ENCODE results near the gene PALLD.
A peak's percentile ranks its signal among the peaks of the same experiment; 100 is the strongest.

Gene PALLD

DNA sequence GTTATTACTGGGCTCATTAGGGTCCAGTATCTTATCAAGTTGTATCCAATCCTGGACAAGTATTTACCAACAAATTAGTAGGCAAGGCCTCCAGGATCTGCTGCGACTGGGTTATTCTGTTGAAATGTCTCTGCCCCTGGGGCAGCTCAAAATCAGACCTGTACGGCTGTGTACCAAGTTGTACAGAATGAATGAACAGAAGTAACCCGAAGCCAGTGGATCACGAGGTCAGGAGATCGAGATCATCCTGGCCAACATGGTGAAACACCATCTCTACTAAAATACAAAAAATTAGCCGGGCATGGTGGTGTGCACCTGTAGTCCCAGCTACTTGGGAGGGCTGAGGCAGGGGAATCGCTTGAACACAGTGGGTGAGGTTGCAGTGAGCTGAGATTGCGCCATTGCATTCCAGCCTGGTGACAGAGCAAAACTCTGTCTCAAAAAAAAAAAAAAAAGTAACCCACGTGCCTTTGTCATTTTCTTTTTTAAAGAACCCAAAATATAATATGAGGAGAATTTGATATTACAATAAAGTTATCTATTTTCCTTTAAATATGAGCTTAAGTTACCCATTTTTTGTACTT lies 385.9 kb downstream of the PALLD start:
- no peak for DNase-seq

DNA sequence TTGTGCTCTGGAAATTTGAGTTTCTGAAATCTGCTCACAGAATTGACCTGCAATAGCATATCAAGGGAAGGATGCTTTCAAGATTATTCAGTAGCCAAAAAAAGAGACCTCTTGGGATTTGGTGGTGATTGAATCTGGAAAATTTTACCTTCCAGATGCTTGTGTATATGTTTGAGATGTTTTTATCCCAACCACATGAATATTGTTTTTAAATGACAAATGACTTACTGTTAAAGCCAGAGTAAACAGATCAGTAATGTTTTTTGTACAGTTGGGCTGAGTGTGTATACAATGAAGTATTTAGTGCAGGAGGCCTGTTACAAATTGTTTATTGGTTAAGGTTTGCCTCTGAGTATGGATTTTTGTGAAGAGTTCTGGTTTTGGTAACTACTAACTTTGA lies 386.7 kb downstream of the PALLD start:
- no peak for DNase-seq

- DNase-seq, result no peak
These were observed 387.6 kb downstream of the PALLD start for GRCh38 chr4:168884251-168885124.

DNA sequence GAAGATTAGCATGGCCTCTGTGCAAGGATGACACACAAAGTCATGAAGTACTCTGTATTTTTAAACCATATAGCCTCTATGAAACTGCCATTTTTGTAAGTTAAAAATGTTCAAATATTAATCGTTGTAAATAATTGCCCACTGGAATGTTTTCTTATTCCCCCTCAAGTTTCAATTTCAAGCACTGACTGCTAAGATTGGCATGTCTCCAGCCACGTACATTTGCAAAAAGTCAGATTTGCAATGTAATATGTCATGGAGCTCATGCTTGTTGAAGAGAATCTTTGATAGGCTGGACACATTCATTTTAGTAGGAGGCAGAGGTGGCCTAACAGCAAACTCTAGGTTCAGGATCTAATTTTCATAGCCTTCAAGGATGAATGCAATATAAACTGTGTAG lies 388.5 kb downstream of the PALLD start:
- no peak for DNase-seq

DNA sequence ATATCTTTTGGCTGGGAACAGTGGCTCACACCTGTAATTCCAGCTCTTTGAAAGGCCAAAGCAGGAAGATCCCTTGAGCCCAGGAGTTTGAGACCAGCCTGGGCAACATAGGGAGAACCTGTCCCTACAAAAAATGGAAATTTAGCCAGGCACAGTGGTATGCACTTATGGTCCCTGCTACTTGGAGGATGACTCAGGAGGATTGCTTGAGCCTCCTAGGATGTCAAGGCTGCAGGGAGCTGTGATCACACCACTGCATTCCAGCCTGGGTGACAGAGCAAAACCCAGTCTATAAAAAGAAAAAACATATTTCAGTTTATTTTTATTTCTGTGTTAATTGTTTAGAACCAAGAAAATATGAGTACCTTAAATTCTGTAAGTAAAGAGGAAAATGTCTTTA lies 389.5 kb downstream of the PALLD start:
- DNase-seq, result no peak

- no peak for DNase-seq
These were observed 391.0 kb downstream of the PALLD start for GRCh38 chr4:168887809-168888208.

DNA sequence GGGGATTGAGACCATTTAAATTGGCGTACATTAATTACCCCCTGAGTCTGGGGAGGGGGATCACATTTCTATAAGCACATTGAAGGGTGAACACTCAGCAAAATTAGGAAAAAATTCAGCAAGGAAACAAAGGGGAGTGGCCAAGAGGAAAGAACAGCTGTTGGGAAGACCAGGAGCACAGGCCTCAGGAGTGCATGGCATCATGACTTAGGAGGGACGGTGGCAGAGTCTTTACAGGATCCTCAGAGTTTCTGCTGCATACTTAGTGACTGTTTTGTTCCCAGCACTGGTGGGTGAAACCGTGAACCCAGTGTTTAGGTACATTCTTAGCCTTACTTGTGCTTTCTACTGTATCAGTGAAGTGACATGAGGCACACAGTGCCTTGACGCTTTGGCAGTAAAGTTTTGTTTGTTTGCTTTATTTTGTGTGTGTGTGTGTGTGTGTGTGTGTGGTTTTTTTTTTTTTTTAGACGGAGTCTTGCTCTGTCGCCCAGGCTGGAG lies 391.9 kb downstream of the PALLD start:
- no peak for DNase-seq

DNA sequence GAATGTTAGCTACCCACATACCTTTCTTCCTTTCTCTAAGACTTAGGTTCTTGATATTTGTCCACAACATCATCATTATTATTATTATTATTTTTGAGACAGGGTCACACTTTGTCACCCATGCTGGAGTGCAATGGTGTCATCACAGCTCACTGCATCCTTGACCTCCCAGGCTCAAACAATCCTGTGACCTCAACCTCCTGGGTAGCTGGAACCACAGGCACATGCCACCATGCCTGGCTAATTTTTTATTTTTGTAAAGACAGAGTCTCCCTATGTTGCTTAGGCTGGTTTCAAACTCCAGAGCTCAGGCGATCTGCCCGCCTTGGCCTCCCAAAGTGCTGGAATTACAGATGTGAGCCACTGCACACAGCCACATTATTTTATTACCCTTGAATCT lies 394.2 kb downstream of the PALLD start:
- DNase-seq, result no peak

GRCh38 chr4:168891688-168892087 lies 394.8 kb downstream of the PALLD start:
- DNase-seq, result no peak

DNA sequence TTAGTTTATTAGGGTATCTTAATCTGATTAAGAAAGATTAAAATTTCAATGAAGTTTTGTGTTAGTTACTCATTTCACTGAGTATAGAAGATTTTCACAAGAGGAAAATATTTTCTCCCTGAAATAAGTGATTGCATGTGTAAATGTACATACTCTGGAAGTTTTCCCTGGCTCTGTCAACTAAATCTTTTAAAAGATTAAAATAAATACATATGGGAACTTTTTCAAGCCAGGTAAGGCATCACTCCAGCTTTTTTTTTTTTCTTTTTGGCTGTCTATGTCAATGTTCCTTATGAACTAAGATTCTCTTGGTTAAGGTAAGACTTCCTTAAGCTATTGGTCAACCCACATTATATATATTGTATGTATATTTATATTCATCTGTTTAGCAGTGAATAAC lies 395.6 kb downstream of the PALLD start:
- no peak for DNase-seq

- no peak for DNase-seq
These were observed 396.4 kb downstream of the PALLD start for GRCh38 chr4:168893205-168893604.

GRCh38 chr4:168893807-168894206 lies 397.0 kb downstream of the PALLD start:
- DNase-seq, result no peak

DNA sequence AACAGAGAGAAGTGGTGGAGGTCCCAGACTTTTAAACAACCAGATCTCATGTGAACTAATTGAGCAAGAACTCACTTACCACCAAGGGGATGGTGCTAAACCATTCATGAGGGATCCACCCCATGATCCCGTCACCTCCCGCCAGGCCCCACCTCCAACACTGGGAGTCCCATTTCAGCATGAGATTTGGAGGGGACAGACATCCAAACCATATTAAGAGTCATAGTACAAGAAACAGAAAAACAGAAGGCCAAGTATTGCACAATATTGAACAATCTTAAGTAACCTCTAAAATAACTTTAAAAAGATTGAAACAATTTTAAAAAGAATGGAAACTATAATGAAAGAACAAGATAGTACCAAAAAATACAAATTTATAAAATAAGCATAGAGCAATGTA lies 403.2 kb downstream of the PALLD start:
- DNase-seq, result no peak

DNA sequence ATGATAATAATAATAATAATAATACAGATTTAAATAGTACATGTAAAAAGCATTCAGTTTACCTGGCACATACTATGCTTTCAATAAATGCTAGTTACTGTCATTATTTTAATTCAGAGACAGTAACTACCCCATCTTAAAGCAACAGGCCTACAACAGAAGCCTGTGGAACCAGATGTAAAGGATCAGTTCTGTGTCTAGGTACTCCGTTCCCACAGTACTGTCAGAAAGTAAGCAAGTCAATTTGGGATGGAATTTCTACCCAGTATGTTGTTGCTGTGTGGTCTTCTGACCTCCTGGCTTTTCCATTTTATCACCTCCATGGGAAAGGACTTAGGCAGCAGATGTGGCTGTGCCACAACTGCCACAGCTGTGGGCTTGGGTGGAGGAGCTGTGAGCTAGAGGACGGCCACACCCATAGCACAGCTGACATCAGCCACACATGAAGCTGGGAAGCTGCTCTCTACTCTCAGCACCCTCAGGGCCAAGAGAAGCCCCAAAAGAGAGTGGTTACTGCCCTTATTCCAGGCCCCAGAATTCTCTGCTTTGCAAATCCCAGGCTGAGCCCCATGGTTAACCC lies 410.4 kb downstream of the PALLD start:
- DNase-seq, result no peak

- DNase-seq, result no peak
These were observed 411.2 kb downstream of the PALLD start for GRCh38 chr4:168908093-168908492.

- no peak for DNase-seq
These were observed 412.0 kb downstream of the PALLD start for GRCh38 chr4:168908851-168909273.

DNA sequence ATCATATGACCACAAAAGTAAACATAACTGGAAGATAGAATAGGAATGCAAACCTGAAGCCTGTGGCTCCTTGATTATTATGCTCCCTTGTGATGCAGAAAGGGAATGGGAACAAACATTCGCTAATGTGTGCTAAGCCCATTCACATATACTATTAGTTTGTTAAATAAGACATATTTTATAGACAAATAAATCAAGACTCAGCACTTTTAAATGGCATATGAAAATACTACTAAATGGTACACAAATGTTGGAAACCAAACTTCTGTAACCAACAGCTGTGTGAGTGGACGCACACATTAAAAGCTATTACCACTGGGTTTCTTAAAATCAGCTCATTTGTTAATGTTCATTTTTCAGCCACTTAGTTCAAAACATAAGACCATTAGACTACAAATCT lies 417.2 kb downstream of the PALLD start:
- DNase-seq, result no peak

DNA sequence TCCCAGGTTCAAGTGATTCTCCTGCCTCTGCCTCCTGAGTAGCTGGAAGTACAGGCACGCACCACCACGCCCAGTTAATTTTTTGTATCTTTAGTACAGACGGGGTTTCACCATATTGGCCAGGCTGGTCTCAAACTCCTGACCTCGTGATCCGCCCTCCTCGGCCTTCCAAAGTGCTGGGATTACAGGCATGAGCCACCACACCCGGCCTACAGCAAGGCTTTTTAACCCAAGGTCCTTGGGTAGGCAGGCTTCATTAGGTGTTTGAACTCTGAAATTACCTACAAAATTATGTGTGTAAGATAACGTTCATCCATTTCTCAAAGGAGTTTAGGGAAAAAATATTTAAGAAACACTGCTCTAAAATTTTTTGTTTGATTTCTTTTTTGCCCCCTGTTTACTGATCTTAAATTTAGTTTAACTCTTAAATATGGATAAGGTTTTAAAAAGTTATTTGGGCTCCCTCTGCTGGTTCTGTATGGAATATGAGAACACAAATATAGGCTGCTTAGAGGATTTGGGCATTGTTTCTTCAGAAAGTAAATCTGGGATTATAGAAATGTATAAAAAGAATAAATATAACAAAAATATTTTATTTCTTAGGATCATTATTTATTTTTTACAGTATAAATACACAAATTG lies 420.4 kb downstream of the PALLD start:
- no peak for DNase-seq

DNA sequence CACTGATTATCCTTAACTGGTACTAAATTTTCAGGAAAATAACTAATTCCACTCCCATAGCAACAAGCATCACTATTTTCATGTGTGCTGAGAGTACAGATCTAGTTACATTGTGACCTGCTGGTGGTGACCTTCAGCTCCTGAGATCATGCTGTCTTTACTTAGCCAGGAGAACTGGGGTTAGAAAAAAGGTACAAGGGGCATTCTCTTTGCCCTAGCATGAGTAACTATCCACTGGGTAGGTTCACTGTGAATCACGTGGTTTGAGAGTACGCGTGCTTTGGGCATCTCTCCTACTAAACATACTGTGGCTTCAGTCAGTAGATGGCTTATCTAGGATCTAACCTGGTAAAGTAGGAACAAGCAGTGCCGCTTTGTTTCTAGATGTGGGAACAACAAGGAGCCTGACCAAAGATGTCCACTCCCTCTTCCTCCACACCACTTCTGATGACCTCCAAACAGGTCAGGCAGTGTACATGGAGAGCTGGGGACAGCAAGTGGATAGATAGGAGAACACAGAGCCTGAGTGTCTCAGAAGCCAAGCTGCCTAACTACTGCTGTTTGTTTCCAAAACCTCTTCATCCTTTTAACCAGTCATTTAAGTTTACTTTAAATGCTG lies 423.0 kb downstream of the PALLD start:
- no peak for DNase-seq

DNA sequence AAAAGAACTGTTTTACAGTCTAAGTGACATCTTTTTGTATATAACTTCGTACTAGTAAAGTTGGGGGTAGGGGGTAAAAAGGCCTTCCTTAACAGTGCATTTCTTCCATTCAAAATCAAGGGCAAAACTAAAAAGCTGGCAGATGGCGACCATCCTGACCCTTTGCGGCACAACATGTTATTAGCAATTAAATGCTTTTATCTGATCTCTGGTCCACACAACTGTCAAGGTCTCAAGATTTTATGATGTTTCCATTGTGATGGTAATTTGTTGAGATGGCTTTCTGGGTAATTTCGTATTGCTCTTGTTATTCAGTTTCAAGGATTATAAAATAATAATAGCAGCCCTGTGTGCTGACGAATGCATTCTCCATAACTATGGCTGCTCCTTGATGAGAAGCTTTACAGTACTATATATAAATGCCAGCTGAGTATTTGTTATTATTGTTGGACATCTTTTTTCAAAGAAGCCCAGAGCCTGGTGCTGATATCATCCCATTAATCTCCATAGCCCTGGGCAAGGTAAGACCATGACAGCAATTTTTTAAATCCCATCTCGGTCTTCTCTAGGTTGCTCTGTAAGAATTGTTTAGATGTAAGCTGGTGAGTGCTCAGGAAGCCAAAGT lies 423.7 kb downstream of the PALLD start:
- DNase-seq, result no peak

- DNase-seq, result peak; percentile 29
These were observed 426.8 kb downstream of the PALLD start for GRCh38 chr4:168923526-168924194.

DNA sequence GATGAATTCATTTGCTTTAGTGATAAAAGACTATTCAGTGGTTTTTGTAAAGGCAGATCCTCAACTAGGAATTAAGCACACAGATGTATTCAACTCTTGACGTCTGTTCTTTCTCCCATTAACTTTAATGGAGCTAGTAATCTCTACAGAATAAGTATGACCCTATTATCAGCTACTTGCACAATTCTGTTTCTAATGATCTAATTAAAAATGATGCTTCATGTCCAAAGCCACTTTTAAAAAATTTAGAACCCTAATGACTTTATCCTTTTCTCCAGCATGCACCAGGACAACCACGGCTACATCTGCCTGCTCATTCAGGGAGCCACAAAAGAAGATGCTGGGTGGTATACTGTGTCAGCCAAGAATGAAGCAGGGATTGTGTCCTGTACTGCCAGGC lies 427.8 kb downstream of the PALLD start:
- DNase-seq, result no peak

Measured in CD4-positive, alpha-beta T cell treated with Interleukin-15 for 1 hour (primary cell).